ENCODE measurements around the gene TREML2.

DNA sequence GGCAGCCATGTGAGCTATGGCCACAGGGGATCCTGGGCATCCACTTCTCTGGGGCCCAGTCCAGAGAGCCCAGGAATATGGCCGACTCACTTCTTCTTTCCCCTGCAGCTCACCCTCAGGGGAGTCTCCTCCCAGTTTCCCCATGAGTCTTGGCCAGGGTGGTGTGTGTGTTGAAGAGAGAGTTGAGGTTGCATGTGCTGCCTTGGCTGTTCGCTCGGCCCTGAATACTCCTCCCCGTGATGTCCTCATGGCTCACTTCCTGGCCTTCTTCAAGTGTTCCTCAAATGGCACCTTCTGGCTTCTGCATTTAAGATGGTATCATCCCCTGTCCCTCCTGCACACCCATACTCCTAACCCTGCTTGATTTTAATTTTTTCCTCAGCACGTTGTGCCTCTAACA is 43.6 kb downstream of the TREML2 start:
- TF ChIP-seq, protein P1, sequence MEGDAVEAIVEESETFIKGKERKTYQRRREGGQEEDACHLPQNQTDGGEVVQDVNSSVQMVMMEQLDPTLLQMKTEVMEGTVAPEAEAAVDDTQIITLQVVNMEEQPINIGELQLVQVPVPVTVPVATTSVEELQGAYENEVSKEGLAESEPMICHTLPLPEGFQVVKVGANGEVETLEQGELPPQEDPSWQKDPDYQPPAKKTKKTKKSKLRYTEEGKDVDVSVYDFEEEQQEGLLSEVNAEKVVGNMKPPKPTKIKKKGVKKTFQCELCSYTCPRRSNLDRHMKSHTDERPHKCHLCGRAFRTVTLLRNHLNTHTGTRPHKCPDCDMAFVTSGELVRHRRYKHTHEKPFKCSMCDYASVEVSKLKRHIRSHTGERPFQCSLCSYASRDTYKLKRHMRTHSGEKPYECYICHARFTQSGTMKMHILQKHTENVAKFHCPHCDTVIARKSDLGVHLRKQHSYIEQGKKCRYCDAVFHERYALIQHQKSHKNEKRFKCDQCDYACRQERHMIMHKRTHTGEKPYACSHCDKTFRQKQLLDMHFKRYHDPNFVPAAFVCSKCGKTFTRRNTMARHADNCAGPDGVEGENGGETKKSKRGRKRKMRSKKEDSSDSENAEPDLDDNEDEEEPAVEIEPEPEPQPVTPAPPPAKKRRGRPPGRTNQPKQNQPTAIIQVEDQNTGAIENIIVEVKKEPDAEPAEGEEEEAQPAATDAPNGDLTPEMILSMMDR (IDR thresholded peaks at IDR 0.05 in 2 of 3, conservative IDR thresholded peaks at IDR 0.05 in 1 of 3; ENCODE audit: insufficient read depth in 2 of 3, low read depth in 1 of 3, low read length in 3 of 3): no peak
- TF ChIP-seq CBX8 (IDR thresholded peaks at IDR 0.05; ENCODE audit: borderline replicate concordance, extremely low read depth, low read depth, low read length, poor library complexity, severe bottlenecking) (no peak), MCM5 (IDR thresholded peaks at IDR 0.05; ENCODE audit: low read depth) (no peak)

Data from K562 (cell line).